Measurements from ENCODE around the gene P2RY8.

The P2RY8 gene

GRCh38 chrX:1419545-1420355, 117.2 kb downstream of the P2RY8 start:
- DNase-seq (ENCODE audit: low read depth in 3 of 3, low spot score in 1 of 3) = no peak

GRCh38 chrX:1418901-1419544, 118.0 kb downstream of the P2RY8 start:
- no peak for DNase-seq (ENCODE audit: low read depth in 3 of 3, low spot score in 1 of 3)

GRCh38 chrX:1417921-1418771, 118.8 kb downstream of the P2RY8 start:
- no peak for DNase-seq (ENCODE audit: low read depth in 3 of 3, low spot score in 1 of 3)

- DNase-seq (ENCODE audit: low read depth in 3 of 3, low spot score in 1 of 3) = no peak
Observed at GRCh38 chrX:1416965-1417760, 119.8 kb downstream of the P2RY8 start.

- no peak for DNase-seq (ENCODE audit: low read depth in 3 of 3, low spot score in 1 of 3)
Observed at GRCh38 chrX:1416327-1416784, 120.6 kb downstream of the P2RY8 start.
